Measurements from ENCODE around the gene COG7. TPM values are rescaled to one million over a fixed set of nuclear protein-coding genes. Genes with fewer than 3 reads are reported as not detected.
"Not testable (repeated sequence)": the region's sequence is repeated elsewhere in the genome, so short reads cannot be mapped to it uniquely, and the experiment has no call there.

COG7 gene
- total RNA-seq, 2 donors from 2014 or later: 23.6 to 24.3 TPM

DNA sequence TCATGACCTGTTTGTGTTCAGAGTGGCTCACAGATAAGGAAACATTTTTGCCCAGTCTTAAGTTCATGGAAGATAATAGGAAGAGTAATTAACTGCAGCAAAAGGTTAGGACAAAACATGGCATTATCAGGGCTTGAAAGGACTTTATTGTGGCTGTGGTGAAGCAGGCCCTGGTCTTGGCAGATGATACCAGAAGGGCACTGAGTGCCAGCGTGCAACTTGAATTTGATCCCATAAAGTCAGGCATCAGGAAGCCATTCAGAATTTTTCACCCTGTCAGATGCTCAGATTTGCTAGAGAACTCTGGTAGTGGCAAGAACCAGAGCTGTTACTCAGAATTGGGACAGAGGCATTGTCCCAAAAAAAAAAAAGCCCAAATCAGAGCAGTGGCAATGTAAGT, 11.2 kb upstream of the COG7 start:
- H3K36me3 Mint-ChIP-seq (ENCODE audit: insufficient read depth in 2 of 2): peaks cover 0 to 3% of the 10 kb centered on the region in 2 donors
- H3K4me1 Mint-ChIP-seq (ENCODE audit: low read depth): no peaks in the 10 kb centered on the region
- H3K9me3 Mint-ChIP-seq: no peaks in the 10 kb centered on the region
- no peak overlapping the region for H3K4me3 Mint-ChIP-seq
- H3K27ac Mint-ChIP-seq: peak overlapping the region; percentile 18
- ATAC-seq (replicated peaks in 1 of 2): no peak
- DNase-seq: no peak
- no peaks in the 10 kb centered on the region for H3K27me3 Mint-ChIP-seq (ENCODE audit: low read depth)

DNA sequence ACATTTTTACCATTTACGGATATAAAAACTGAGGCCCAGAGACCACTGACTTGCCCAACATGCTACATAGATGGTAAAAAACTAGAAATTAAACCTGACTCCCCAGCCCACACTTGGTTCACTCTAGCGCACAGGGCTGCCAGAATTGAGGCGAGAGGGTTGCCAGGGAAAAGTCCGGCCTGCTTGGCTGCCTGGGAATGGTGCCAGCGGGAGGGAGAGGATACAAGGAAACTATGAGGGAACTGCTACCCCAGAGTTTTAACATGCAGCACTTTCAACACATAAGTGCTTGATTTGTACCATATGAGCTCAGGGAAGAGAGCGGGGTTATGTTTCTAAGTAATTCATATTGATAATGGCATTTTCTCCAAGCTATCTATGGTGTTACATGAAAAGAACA, 10.0 kb upstream of the COG7 start:
- H3K27ac Mint-ChIP-seq; H3K9me3 Mint-ChIP-seq; DNase-seq; H3K4me1 Mint-ChIP-seq (ENCODE audit: low read depth); ATAC-seq (replicated peaks in 1 of 2); H3K27me3 Mint-ChIP-seq (ENCODE audit: low read depth); H3K36me3 Mint-ChIP-seq (ENCODE audit: insufficient read depth in 2 of 2); H3K4me3 Mint-ChIP-seq: not testable (repeated sequence)

DNA sequence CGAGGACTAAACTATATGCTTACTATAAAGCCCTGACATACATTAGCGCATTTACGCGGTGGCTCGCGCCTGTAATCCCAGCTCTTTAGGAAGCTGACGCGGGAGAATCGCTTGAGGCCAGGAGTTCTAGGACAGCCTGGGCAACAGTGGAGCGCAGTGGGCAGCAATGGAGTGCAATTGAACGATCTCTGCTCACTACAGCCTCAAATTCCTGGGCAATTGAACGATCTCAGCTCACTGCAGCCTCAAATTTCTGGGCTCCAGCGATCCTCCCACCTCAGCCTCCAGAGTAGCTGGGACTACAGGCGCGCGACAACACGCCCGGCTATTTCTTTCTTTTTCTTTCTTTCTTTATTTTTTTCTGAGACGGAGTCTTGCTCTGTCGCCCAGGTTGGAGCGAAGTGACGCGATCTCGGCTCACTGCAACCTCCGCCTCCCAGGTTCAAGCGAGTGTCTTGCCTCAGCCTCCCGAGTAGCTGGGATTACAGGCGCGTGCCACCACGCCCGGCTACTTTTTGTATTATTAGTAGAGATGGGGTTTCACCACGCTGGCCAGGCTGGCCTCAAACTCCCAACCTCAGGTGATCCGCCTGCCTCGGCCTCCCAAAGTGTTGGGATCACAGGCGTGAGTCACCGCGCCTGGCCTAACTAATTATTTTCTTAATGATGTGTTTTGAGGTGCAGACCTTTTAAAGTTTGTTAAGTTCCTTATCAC, 506 bp upstream of the COG7 start:
- peak overlapping the region; percentile 94 for H3K27ac Mint-ChIP-seq
- peaks cover 1 to 7% of the 10 kb centered on the region in 2 donors for H3K36me3 Mint-ChIP-seq (ENCODE audit: insufficient read depth in 2 of 2)
- ATAC-seq (replicated peaks in 1 of 2) (no peak), DNase-seq (no peak)
- H3K9me3 Mint-ChIP-seq: no peaks in the 10 kb centered on the region
- H3K27me3 Mint-ChIP-seq (ENCODE audit: low read depth): no peaks in the 10 kb centered on the region
- H3K4me3 Mint-ChIP-seq: peak overlapping the region; percentile 97 to 98
- peaks cover 34% of the 10 kb centered on the region for H3K4me1 Mint-ChIP-seq (ENCODE audit: low read depth)

DNA sequence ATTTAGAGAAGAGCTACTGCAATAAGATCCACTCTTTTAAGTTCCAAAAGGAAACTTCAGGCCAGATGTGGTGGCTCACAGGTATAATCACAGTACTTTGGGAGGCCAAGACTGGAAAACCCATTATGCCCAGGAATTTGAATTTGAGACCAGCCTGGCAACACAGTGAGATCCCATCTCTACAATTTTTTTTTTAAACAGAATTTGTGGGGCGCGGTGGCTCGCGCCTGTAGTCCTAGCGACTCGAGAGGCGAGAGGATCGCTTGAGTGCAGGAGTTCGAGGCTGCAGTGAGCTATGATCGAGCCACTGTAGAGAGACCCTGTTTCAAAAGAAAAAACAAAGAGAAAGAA, 793 bp downstream of the COG7 start:
- Mint-ChIP-seq H3K36me3 (ENCODE audit: insufficient read depth in 2 of 2) (peaks cover 1 to 7% of the 10 kb centered on the region in 2 donors), H3K4me1 (ENCODE audit: low read depth) (peaks cover 34% of the 10 kb centered on the region), H3K4me3 (peak overlapping the region; percentile 97 to 98), H3K27me3 (ENCODE audit: low read depth) (no peaks in the 10 kb centered on the region), H3K27ac (peak overlapping the region; percentile 94), H3K9me3 (no peaks in the 10 kb centered on the region)
- no peak for ATAC-seq (replicated peaks in 1 of 2)
- DNase-seq: no peak

DNA sequence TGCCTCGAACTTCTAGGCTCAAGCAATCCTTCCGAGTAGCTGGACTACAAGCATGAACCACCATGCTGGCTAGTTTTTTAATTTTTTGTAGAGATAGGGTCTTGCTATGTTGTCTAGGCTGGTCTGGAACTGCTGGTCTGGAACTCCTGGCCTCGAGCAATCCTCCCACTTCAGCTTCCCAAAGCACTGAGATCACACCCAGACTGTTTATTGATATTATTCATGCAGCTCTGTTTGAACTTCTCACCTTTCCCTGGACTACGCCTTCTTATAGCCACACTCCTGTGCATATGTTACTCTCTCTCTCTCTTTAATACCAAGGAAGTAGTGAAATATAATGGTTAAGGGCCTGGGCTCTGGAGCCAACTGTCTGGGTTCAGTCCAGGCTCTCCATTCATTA, 4.6 kb downstream of the COG7 start:
- H3K27ac Mint-ChIP-seq: peak overlapping the region; percentile 40
- H3K9me3 Mint-ChIP-seq: no peaks in the 10 kb centered on the region
- H3K36me3 Mint-ChIP-seq (ENCODE audit: insufficient read depth in 2 of 2): peaks cover 1 to 7% of the 10 kb centered on the region in 2 donors
- H3K4me1 Mint-ChIP-seq (ENCODE audit: low read depth): peaks cover 26% of the 10 kb centered on the region
- no peak for DNase-seq
- no peak for ATAC-seq (replicated peaks in 1 of 2)
- H3K27me3 Mint-ChIP-seq (ENCODE audit: low read depth): no peaks in the 10 kb centered on the region
- H3K4me3 Mint-ChIP-seq: no peak overlapping the region

DNA sequence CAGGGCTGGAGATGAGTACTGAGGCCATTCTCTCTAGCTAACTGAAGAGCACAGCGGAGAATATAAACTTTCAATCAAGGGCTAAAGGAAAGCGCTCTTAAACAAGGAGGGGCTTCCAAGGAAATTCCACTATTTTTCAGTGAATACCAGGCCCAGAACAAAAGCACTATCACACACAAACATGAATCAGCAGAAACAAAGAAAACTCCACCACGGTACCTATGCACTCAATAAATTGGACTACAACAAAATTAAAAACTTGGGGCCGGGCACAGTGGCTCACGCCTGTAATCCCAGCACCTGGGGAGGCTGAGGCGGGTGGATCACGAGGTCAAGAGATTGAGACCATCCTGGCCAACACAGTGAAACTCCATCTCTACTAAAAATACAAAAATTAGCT, 15.4 kb downstream of the COG7 start:
- H3K4me1 Mint-ChIP-seq (ENCODE audit: low read depth); H3K27me3 Mint-ChIP-seq (ENCODE audit: low read depth); H3K4me3 Mint-ChIP-seq; DNase-seq; H3K9me3 Mint-ChIP-seq; H3K27ac Mint-ChIP-seq; ATAC-seq (replicated peaks in 1 of 2): not testable (repeated sequence)
- H3K36me3 Mint-ChIP-seq (ENCODE audit: insufficient read depth in 2 of 2): peaks cover 0 to 19% of the 10 kb centered on the region in 2 donors

DNA sequence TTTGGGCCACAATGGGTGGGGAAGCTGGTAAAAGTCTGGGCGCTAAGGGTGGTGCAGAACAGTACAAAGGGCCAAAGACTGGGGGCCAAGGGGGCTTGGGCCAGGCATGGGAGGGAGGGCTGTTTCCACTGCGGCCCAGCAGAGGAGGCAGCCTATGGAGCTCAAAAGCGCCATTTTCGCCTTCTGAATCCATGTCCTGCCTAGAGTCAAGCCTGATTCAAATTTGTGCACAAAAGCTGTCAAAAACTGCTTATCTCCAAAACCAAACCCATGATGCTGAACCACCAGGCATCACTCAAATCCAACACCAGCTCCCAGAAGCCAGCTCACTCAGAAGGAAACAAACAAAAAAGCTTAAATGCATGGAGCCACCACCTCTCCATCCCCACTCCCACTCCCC, 16.0 kb downstream of the COG7 start:
- H3K36me3 Mint-ChIP-seq (ENCODE audit: insufficient read depth in 2 of 2): peaks cover 0 to 19% of the 10 kb centered on the region in 2 donors
- no peak overlapping the region for H3K27ac Mint-ChIP-seq
- no peaks in the 10 kb centered on the region for H3K4me1 Mint-ChIP-seq (ENCODE audit: low read depth)
- DNase-seq (no peak), ATAC-seq (replicated peaks in 1 of 2) (no peak)
- no peaks in the 10 kb centered on the region for H3K9me3 Mint-ChIP-seq
- no peak overlapping the region for H3K4me3 Mint-ChIP-seq
- no peaks in the 10 kb centered on the region for H3K27me3 Mint-ChIP-seq (ENCODE audit: low read depth)

DNA sequence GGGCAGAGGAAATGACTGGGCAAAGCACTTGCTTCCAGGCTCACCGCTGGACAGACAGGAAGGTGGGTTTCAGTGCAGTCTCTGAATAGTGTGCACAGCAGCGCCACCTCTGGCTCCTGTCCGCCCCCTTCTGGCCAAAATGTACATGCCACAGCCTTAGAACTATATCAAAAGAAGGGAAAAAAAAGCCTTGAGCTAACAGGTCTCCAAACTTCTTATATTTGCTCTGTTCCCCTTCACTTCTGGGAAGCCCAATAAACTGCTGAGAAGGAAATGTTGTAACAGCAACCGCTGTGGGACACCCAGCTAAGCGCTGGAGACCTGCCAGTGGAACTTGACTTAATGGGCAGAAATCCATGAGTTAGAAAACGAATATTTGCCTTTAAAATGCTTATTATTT, 17.5 kb downstream of the COG7 start:
- DNase-seq: peak; percentile 66 to 69
- peak; percentile 75 to 83 for ATAC-seq (replicated peaks in 1 of 2)
- Mint-ChIP-seq H3K9me3 (no peaks in the 10 kb centered on the region), H3K4me3 (no peak overlapping the region), H3K4me1 (ENCODE audit: low read depth) (no peaks in the 10 kb centered on the region), H3K36me3 (ENCODE audit: insufficient read depth in 2 of 2) (peaks cover 0 to 17% of the 10 kb centered on the region in 2 donors), H3K27me3 (ENCODE audit: low read depth) (no peaks in the 10 kb centered on the region), H3K27ac (no peak overlapping the region)

DNA sequence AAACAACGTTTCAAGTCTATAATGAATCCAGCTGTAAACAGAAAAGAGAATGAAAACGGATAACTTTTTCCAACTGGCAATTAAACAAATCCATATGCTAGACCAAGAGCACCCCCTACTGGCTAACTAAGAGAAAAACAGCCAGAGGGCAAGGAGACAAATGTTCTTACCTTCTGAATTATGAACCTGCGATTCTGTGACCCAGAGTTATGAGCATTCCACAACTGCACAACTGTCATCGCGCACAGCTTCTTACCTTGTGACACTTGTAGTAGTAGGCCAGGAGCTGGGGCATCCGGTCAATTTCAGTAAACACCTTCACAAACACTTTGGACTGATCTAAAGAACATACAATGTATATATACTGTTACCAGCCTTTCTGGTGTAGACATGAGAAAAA, 18.6 kb downstream of the COG7 start:
- no peaks in the 10 kb centered on the region for H3K27me3 Mint-ChIP-seq (ENCODE audit: low read depth)
- H3K9me3 Mint-ChIP-seq: no peaks in the 10 kb centered on the region
- H3K4me3 Mint-ChIP-seq: no peak overlapping the region
- no peaks in the 10 kb centered on the region for H3K4me1 Mint-ChIP-seq (ENCODE audit: low read depth)
- DNase-seq: peak in 1 of 2 donors; percentile 36
- peaks cover 0 to 11% of the 10 kb centered on the region in 2 donors for H3K36me3 Mint-ChIP-seq (ENCODE audit: insufficient read depth in 2 of 2)
- H3K27ac Mint-ChIP-seq: no peak overlapping the region
- ATAC-seq (replicated peaks in 1 of 2): no peak

DNA sequence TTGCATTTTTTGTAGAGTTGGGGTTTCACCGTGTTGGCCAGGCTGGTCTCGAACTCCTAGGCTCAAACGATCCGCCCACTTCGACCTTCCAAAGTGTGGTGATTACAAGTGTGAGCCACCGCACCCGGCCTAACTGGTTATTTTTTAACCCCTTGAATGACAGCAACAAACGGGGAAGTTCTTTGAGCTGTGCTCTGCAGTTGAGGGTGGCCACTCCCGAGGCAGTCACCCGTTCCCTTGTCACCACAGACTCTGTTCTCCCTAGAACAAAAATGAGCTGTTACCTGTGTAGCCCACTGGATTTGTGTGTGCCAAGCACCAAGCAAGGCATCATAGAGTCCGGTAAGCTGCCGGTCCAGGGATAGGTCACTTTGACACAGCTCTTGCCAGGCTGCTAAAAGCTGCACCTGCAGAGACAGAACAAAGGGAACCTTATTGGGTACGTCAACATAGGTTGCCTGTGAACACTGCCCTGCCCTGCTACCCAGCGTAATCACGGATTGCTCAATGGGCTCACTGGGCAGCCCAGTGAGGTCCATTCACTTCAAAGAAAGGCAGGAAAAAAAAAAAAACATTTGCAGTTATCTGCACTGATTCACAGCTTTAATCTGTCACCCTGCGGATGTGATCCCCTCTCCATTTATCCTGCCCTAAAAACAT, 19.6 kb downstream of the COG7 start:
- H3K4me1 Mint-ChIP-seq (ENCODE audit: low read depth): no peaks in the 10 kb centered on the region
- no peaks in the 10 kb centered on the region for H3K9me3 Mint-ChIP-seq
- no peak overlapping the region for H3K27ac Mint-ChIP-seq
- H3K27me3 Mint-ChIP-seq (ENCODE audit: low read depth): no peaks in the 10 kb centered on the region
- H3K36me3 Mint-ChIP-seq (ENCODE audit: insufficient read depth in 2 of 2): peaks cover 0 to 7% of the 10 kb centered on the region in 2 donors
- DNase-seq (no peak), ATAC-seq (replicated peaks in 1 of 2) (no peak)
- H3K4me3 Mint-ChIP-seq: no peak overlapping the region

DNA sequence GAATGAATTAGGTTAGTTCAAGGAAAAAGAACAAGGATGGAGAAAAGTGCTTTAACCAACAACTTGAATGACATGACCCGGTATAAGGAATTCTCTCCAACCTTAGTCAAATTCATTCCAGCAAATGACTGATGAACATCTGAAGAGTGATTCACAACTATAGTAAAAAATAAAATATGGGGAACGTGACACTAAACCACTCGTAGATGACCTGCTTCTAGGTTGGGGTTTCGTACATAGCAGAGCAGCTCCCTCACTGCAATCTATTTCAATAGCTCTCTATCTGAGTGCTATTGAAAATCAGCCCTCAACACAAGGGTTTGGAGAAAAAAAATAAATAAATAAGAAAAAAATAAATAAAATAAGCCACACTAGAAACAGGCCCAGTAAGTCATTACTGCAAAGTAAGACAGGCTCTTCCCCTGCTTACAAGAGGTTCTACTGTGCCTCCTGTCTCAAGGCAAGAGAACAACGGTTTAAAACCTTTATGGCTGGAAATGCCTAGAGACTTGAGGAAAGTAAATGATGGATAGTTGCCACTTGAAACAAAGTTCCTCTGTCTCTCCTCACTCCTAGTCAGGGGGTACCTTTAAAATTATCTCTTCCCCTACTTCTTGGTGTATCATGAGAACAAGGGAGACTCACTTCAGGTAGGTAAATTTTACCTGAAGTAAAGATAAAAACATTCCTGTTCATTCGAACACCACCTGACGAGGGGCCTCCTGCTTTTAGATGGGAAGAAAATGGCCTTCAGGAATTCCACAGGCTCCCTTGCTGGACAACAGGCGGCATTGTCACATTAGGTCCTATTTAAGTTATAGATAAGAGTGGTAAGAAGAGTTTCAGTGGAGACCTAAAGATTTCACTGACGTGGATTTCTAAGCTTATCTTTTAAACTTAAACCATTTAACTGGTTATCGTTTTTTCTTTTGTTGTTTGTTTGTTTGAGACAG, 20.5 kb downstream of the COG7 start:
- DNase-seq (no peak), ATAC-seq (replicated peaks in 1 of 2) (no peak)
- Mint-ChIP-seq H3K36me3 (ENCODE audit: insufficient read depth in 2 of 2) (peaks cover 2 to 6% of the 10 kb centered on the region in 2 donors), H3K9me3 (no peaks in the 10 kb centered on the region), H3K27me3 (ENCODE audit: low read depth) (no peaks in the 10 kb centered on the region), H3K4me3 (no peak overlapping the region), H3K27ac (no peak overlapping the region), H3K4me1 (ENCODE audit: low read depth) (no peaks in the 10 kb centered on the region)

DNA sequence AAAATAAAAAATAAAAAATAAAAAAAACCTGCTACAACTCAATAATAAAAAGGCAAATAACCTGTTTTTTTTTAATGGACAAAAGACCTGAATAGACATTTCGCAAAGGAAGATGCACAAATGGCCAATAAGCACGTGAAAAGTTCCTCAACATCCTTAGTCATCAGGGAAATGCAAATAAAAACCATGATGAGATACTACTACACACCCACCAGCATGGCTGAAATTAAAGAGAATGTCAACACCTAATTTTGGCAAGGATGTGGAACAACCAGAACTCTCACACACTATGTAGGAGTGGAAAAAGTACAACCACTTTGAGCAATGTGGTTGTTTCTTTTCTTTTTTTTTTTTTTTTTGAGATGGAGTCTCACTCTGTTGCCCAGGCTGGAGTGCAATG, 24.6 kb downstream of the COG7 start:
- Mint-ChIP-seq H3K9me3 (no peaks in the 10 kb centered on the region), H3K27me3 (ENCODE audit: low read depth) (no peaks in the 10 kb centered on the region), H3K4me3 (no peak overlapping the region), H3K4me1 (ENCODE audit: low read depth) (no peaks in the 10 kb centered on the region), H3K27ac (no peak overlapping the region), H3K36me3 (ENCODE audit: insufficient read depth in 2 of 2) (peaks cover 3 to 4% of the 10 kb centered on the region in 2 donors)
- ATAC-seq (replicated peaks in 1 of 2) (no peak), DNase-seq (no peak)

DNA sequence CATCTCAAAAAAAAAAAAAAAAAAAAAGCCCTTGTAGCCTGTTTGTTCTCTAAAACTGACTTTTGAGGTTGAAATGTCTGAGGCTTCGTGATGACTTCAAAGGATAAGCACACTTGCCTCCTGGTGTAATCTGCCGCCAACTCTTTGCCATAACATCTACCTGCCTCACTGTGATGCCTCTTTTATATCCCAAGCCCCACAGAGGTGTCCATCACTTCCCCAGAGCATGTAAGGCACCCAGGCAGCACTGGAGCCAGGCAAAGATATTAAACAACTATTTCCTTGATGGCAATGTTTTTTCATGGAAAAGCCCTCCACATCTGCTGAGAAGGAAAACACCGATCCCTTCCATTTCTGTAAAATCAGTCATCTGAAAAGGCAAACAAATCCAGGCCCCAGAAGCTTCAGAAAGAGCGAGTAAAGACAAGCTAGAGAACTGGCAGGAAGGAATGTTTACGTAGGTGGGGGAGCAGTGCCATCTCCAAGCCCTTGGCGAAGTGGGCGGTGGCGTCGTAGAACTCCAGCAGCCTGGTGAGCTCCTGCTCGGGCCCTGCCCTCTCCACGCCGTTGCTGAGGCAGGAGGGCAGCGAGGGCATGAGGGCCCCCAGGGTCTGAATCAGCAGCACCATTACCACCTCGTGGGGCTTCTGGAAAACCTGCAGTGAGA, 28.6 kb downstream of the COG7 start:
- Mint-ChIP-seq H3K27me3 (ENCODE audit: low read depth) (no peaks in the 10 kb centered on the region), H3K9me3 (no peaks in the 10 kb centered on the region), H3K4me3 (no peak overlapping the region), H3K4me1 (ENCODE audit: low read depth) (no peaks in the 10 kb centered on the region), H3K27ac (no peak overlapping the region), H3K36me3 (ENCODE audit: insufficient read depth in 2 of 2) (peaks cover 5 to 6% of the 10 kb centered on the region in 2 donors)
- no peak for DNase-seq
- ATAC-seq (replicated peaks in 1 of 2): no peak

Data from activated T-cell treated with anti-CD3 and anti-CD28 coated beads, Interleukin-2, amount 50 U/mL, for 72 hours (primary cell).